Measurements from ENCODE around the gene ANO1. TPM values are rescaled to one million over a fixed set of nuclear protein-coding genes. Genes with fewer than 3 reads are reported as not detected.

ANO1 gene
- polyA plus RNA-seq, 1 of the 3 experiments (the other 2 are of a cell fraction), result not detected

GRCh38 chr11:70092959-70093715, 15.0 kb downstream of the ANO1 start (continued):
- TF ChIP-seq CTCF (IDR thresholded peaks at IDR 0.05), result no peak

GRCh38 chr11:70095541-70096252, 17.6 kb downstream of the ANO1 start:
- H3K4me3 ChIP-seq (ENCODE audit: low read depth in 2 of 2, low read length in 1 of 2), result no peak overlapping the region
- no peaks in the 10 kb centered on the region for H3K9me3 ChIP-seq
- 0 out of 2 replicates have a peak, but pooled peaks cover 5% of the 10 kb centered on the region for H3K27me3 ChIP-seq (ENCODE audit: insufficient read depth)
- ChIA-PET CTCF (no interaction called here), POLR2A (no interaction called here)
- no peaks in the 10 kb centered on the region for H3K36me3 ChIP-seq (replicated peaks in 1 of 2; ENCODE audit: control insufficient read depth in 1 of 2, insufficient read depth in 2 of 2, low read length in 1 of 2)
- no peaks in the 10 kb centered on the region for H3K79me2 ChIP-seq (ENCODE audit: insufficient read depth)
- H2AFZ ChIP-seq (ENCODE audit: low read depth), result no peak overlapping the region
- H4K20me1 ChIP-seq (ENCODE audit: insufficient read depth), result no peaks in the 10 kb centered on the region
- no peak overlapping the region for H3K4me2 ChIP-seq
- H3F3A ChIP-seq (replicated peaks; ENCODE audit: insufficient read depth), result no peaks in the 10 kb centered on the region
- WGBS (ENCODE audit: low lambda C conversion rate), result 41% methylated on average over 13 of the region's 13 CpGs
- peaks cover 0 to 3% of the 10 kb centered on the region in 2 experiments; a peak in 1 of 4 replicates for H3K4me1 ChIP-seq (ENCODE audit: control insufficient read depth in 1 of 2, insufficient read depth in 2 of 2, low read depth in 1 of 2, low read length in 1 of 2)
- H3K9me2 ChIP-seq, result no peaks in the 10 kb centered on the region
- no peak for TF ChIP-seq RXRA (IDR thresholded peaks at IDR 0.05; ENCODE audit: borderline replicate concordance, low read depth)
- TF ChIP-seq TCF12 (IDR thresholded peaks at IDR 0.05), result no peak
- TF ChIP-seq GATA2 (CRISPR knock-in tag; IDR thresholded peaks at IDR 0.05), result no peak
- no peak for TF ChIP-seq NRF1 (IDR thresholded peaks at IDR 0.05; ENCODE audit: low read depth, low read length)
- no peak for TF ChIP-seq USF1 (IDR thresholded peaks at IDR 0.05; ENCODE audit: borderline replicate concordance, low read depth)
- TF ChIP-seq FOXJ3 (CRISPR knock-in tag; IDR thresholded peaks at IDR 0.05), result no peak
- no peak for TF ChIP-seq MAX (IDR thresholded peaks at IDR 0.05; ENCODE audit: low read depth)
- no peak overlapping the region for H3K9ac ChIP-seq
- no peak overlapping the region for H3K27ac ChIP-seq (ENCODE audit: low read depth in 2 of 2, low read length in 1 of 2)
- DNase-seq, result no peak

- H3K79me2 ChIP-seq (ENCODE audit: insufficient read depth), result no peaks in the 10 kb centered on the region
- H3K4me2 ChIP-seq, result no peak overlapping the region
- H3K27ac ChIP-seq (ENCODE audit: low read depth in 2 of 2, low read length in 1 of 2), result no peak overlapping the region
- no peaks in the 10 kb centered on the region for H3K9me2 ChIP-seq
- no peaks in the 10 kb centered on the region for H4K20me1 ChIP-seq (ENCODE audit: insufficient read depth)
- no peak overlapping the region for H2AFZ ChIP-seq (ENCODE audit: low read depth)
- CTCF ChIA-PET, result no interaction called here
- WGBS (ENCODE audit: low lambda C conversion rate), result 62% methylated on average over 4 of the region's 23 CpGs
- no peaks in the 10 kb centered on the region for H3K9me3 ChIP-seq
- H3F3A ChIP-seq (replicated peaks; ENCODE audit: insufficient read depth), result no peaks in the 10 kb centered on the region
- H3K4me3 ChIP-seq (ENCODE audit: low read depth in 2 of 2, low read length in 1 of 2), result no peak overlapping the region
- H3K9ac ChIP-seq, result no peak overlapping the region
- TF ChIP-seq YY1 (IDR thresholded peaks at IDR 0.05; ENCODE audit: low read depth) (no peak), NRF1 (IDR thresholded peaks at IDR 0.05; ENCODE audit: low read depth, low read length) (no peak), GABPA (IDR thresholded peaks at IDR 0.05; ENCODE audit: low read depth) (no peak), IRF3 (IDR thresholded peaks at IDR 0.05; ENCODE audit: low read depth, low read length) (no peak), ELF1 (IDR thresholded peaks at IDR 0.05) (no peak), RFX5 (IDR thresholded peaks at IDR 0.05; ENCODE audit: low read length) (no peak), USF2 (IDR thresholded peaks at IDR 0.05; ENCODE audit: borderline replicate concordance, low read depth, low read length) (no peak), NFIC (IDR thresholded peaks at IDR 0.05; ENCODE audit: borderline replicate concordance) (no peak)
- H3K4me1 ChIP-seq (ENCODE audit: control insufficient read depth in 1 of 2, insufficient read depth in 2 of 2, low read depth in 1 of 2, low read length in 1 of 2), result no peaks in the 10 kb centered on the region
- H3K36me3 ChIP-seq (replicated peaks in 1 of 2; ENCODE audit: control insufficient read depth in 1 of 2, insufficient read depth in 2 of 2, low read length in 1 of 2), result no peaks in the 10 kb centered on the region
- H3K27me3 ChIP-seq (ENCODE audit: insufficient read depth), result 0 out of 2 replicates have a peak, but pooled peaks cover 7% of the 10 kb centered on the region
- POLR2A ChIA-PET, result no interaction called here
- no peak for DNase-seq
Observed at GRCh38 chr11:70097783-70098563, 19.9 kb downstream of the ANO1 start.
